H1 (cell line): ENCODE data around the gene LHPP. TPM values are rescaled to one million over a fixed set of nuclear protein-coding genes. Genes with fewer than 3 reads are reported as not detected.

Source experiments
- CTCF ChIA-PET: fragments of 300-600 bp; sonication (Branson Sonifier 250); formaldehyde crosslinking; loops from one replicate; lab custom pipeline; 2021; ENCODE audit not compliant: partially characterized antibody; lab: Charles Lee
- POLR2A ChIA-PET: fragments of 300-600 bp; sonication (Branson Sonifier 250); formaldehyde crosslinking; loops from one replicate; lab custom pipeline; 2021; ENCODE audit warnings: inconsistent platforms; ENCODE audit not compliant: partially characterized antibody; lab: Charles Lee
- DNase-seq, 2 experiments: peaks; one replicate each; pipeline versions ENCODE4 v3.0.0 to v3.0.0-alpha.2; 2010 to 2022; ENCODE audit warnings: low spot score in 2 of 2, low read depth in 1 of 2, mixed read lengths in 1 of 2
- FAIRE-seq: peaks from 2 replicates; lab custom pipeline; 2011; peaks lifted over from hg19 to GRCh38; lab: Jason Lieb, UNC
- H2AFZ ChIP-seq: 2 replicates; pipeline ENCODE4 v1.8.1; 2012; ENCODE audit warnings: low read length, inconsistent platforms
- H2AK5ac ChIP-seq: 2 replicates; pipeline ENCODE4 v1.6.1; 2013; ENCODE audit warnings: low read depth, low read length
- H2BK120ac ChIP-seq: replicated peaks from 2 replicates; pipeline ENCODE3; 2013; ENCODE audit warnings: low read depth, low read length, inconsistent platforms
- H2BK12ac ChIP-seq: 2 replicates; pipeline ENCODE4 v1.6.1; 2013; ENCODE audit warnings: low read depth, low read length
- H2BK15ac ChIP-seq: 2 replicates; pipeline ENCODE4 v1.6.1; 2013; ENCODE audit warnings: low read length
- H2BK20ac ChIP-seq: 2 replicates; pipeline ENCODE4 v1.6.1; 2013; ENCODE audit warnings: low read length
- H2BK5ac ChIP-seq: 2 replicates; pipeline ENCODE4 v1.6.1; 2013; ENCODE audit warnings: low read depth, low read length
- H3K14ac ChIP-seq: 2 replicates; pipeline ENCODE4 v1.6.1; 2013; ENCODE audit warnings: inconsistent platforms; ENCODE audit not compliant: insufficient read length
- H3K18ac ChIP-seq: 2 replicates; pipeline ENCODE4 v1.6.1; 2013; ENCODE audit warnings: low read length; ENCODE audit errors: extremely low read depth
- H3K23ac ChIP-seq: 2 replicates; pipeline ENCODE4 v1.6.1; 2013; ENCODE audit warnings: inconsistent platforms; ENCODE audit not compliant: insufficient read length
- H3K23me2 ChIP-seq: 2 replicates; pipeline ENCODE4 v1.6.1; 2013; ENCODE audit warnings: low read depth, low read length
- H3K27ac ChIP-seq: 2 replicates; pipeline ENCODE4 v1.6.1; 2011; ENCODE audit warnings: low read depth, low read length, inconsistent platforms
- H3K27me3 ChIP-seq, 4 experiments: replicated peaks in 1 of 4; 1 replicate in 1 of 4; 2 replicates in 3 of 4; pipeline versions ENCODE4 v1.6.1 to v1.8.1; 2011 to 2013; ENCODE audit warnings: low read length in 3 of 4, mild to moderate bottlenecking in 3 of 4, inconsistent platforms in 2 of 4, mixed read lengths in 2 of 4, moderate library complexity in 1 of 4; ENCODE audit not compliant: control insufficient read depth in 3 of 4, insufficient read depth in 3 of 4; ENCODE audit errors: extremely low read depth in 1 of 4
- H3K36me3 ChIP-seq, 4 experiments: 2 replicates each; pipeline versions ENCODE4 v1.6.1 to v1.8.1; 2011 to 2013; ENCODE audit warnings: mild to moderate bottlenecking in 4 of 4, low read length in 3 of 4, moderate library complexity in 2 of 4, control low read depth in 1 of 4, inconsistent platforms in 1 of 4; ENCODE audit not compliant: insufficient read depth in 4 of 4, control insufficient read depth in 2 of 4
- H3K4ac ChIP-seq: replicated peaks from 2 replicates; pipeline ENCODE3; 2013; ENCODE audit warnings: low read length, low read depth, mixed read lengths, inconsistent platforms; ENCODE audit not compliant: insufficient read length
- H3K4me1 ChIP-seq, 4 experiments: replicated peaks in 1 of 4; 1 replicate in 1 of 4; 2 replicates in 3 of 4; pipeline versions ENCODE4 v1.6.1 to v1.8.1; 2011 to 2013; ENCODE audit warnings: low read length in 3 of 4, inconsistent platforms in 2 of 4, mixed read lengths in 1 of 4; ENCODE audit not compliant: insufficient read depth in 4 of 4, control insufficient read depth in 3 of 4
- H3K4me2 ChIP-seq, 2 experiments: 2 replicates each; pipeline versions ENCODE4 v1.6.1 to v1.8.1; 2011 to 2013; ENCODE audit warnings: low read depth in 2 of 2, low read length in 2 of 2, control low read depth in 1 of 2, inconsistent platforms in 1 of 2, mild to moderate bottlenecking in 1 of 2; ENCODE audit not compliant: insufficient read depth in 1 of 2
- H3K4me3 ChIP-seq, 4 experiments: fragments of 200-600, 300-600 bp in 1 of 4; sonication (generic), shearing (Covaris generic), sonication (Bioruptor Twin) in 1 of 4; 2 replicates each; pipeline versions ENCODE4 v1.5.1 to v1.8.1; 2011 to 2016; ENCODE audit warnings: low read length in 4 of 4, low read depth in 3 of 4, control low read depth in 2 of 4, inconsistent platforms in 2 of 4, mild to moderate bottlenecking in 2 of 4, mixed read lengths in 1 of 4, moderate library complexity in 1 of 4; ENCODE audit not compliant: insufficient read depth in 2 of 4; ENCODE audit errors: extremely low read depth in 1 of 4
- H3K56ac ChIP-seq: replicated peaks from 2 replicates; pipeline ENCODE3; 2013; ENCODE audit warnings: low read depth, mild to moderate bottlenecking, mixed read lengths, low read length, inconsistent platforms; ENCODE audit not compliant: insufficient read length
- H3K79me1 ChIP-seq: 2 replicates; pipeline ENCODE4 v1.6.1; 2013; ENCODE audit warnings: low read depth, low read length, control low read depth
- H3K79me2 ChIP-seq, 2 experiments: 2 replicates each; pipeline versions ENCODE4 v1.6.1 to v1.8.1; 2012 to 2013; ENCODE audit warnings: low read length in 2 of 2, mild to moderate bottlenecking in 2 of 2, inconsistent platforms in 1 of 2; ENCODE audit not compliant: insufficient read depth in 2 of 2, control insufficient read depth in 1 of 2
- H3K9ac ChIP-seq, 4 experiments: replicated peaks in 1 of 4; 1 replicate in 1 of 4; 2 replicates in 3 of 4; pipeline versions ENCODE4 v1.6.1 to v1.8.1; 2011 to 2013; ENCODE audit warnings: low read depth in 3 of 4, low read length in 3 of 4, control low read depth in 2 of 4, mild to moderate bottlenecking in 2 of 4, moderate library complexity in 2 of 4, inconsistent platforms in 1 of 4; ENCODE audit errors: extremely low read depth in 1 of 4
- H3K9me3 ChIP-seq, 2 experiments: 2 replicates each; pipeline versions ENCODE4 v1.6.1 to v1.8.1; 2012 to 2013; ENCODE audit warnings: mild to moderate bottlenecking in 2 of 2, moderate library complexity in 2 of 2, control low read depth in 1 of 2, inconsistent platforms in 1 of 2, low read depth in 1 of 2, low read length in 1 of 2, mixed read lengths in 1 of 2; ENCODE audit not compliant: insufficient read depth in 2 of 2
- H4K20me1 ChIP-seq, 2 experiments: replicated peaks in 1 of 2; 2 replicates each; pipeline versions ENCODE3 to v1.8.1; 2011 to 2013; ENCODE audit warnings: inconsistent platforms in 2 of 2, low read length in 2 of 2, mild to moderate bottlenecking in 1 of 2; ENCODE audit not compliant: insufficient read depth in 2 of 2, control insufficient read depth in 1 of 2
- H4K5ac ChIP-seq: 2 replicates; pipeline ENCODE4 v1.6.1; 2013; ENCODE audit warnings: low read length, low read depth, mixed read lengths, inconsistent platforms; ENCODE audit not compliant: insufficient read length
- H4K8ac ChIP-seq: 2 replicates; pipeline ENCODE4 v1.8.0; 2013; ENCODE audit warnings: mild to moderate bottlenecking, moderate library complexity, low read length, inconsistent platforms; ENCODE audit not compliant: insufficient read depth; ENCODE audit errors: extremely low read depth
- H4K91ac ChIP-seq: replicated peaks from 2 replicates; pipeline ENCODE3; 2013; ENCODE audit warnings: low read length, mixed read lengths, inconsistent platforms; ENCODE audit not compliant: insufficient read length
- CEBPB ChIP-seq: IDR thresholded peaks from 2 replicates; pipeline ENCODE4 v1.6.1; 2012; ENCODE audit warnings: low read depth, low read length
- WGBS, 2 experiments: shearing (Covaris generic) in 1 of 2; methylation state at CpG; one replicate each; pipeline versions ENCODE4 v1.1.6 to v1.1.7; 2013 to 2015; ENCODE audit warnings: low lambda C conversion rate in 2 of 2, mixed read lengths in 2 of 2, inconsistent platforms in 1 of 2, low coverage in 1 of 2, missing lambda C conversion rate in 1 of 2; ENCODE audit not compliant: insufficient replicate concordance in 2 of 2, insufficient coverage in 1 of 2, insufficient read length in 1 of 2; ENCODE audit errors: extremely low coverage in 1 of 2, missing lambda C conversion rate in 1 of 2; 5-methylcytosine and 5-hydroxymethylcytosine counted together
- polyA plus RNA-seq, 7 experiments: library from polyadenylated mRNA; depleted of rRNA in 3 of 7; stranded (reverse) in 5 of 7; unstranded in 2 of 7; fragments of >200 nt in 5 of 7; fragments of 200-250 nt in 2 of 7; gene quantifications; 1 replicate in 5 of 7; 2 replicates in 1 of 7; 4 replicates in 1 of 7; pipeline versions ENCODE4 v1.2.1 to v1.2.3, GENCODE V29; 2011 to 2013; ENCODE audit warnings: missing spikeins in 2 of 7, mixed read lengths in 2 of 7
- total RNA-seq: library from RNA; stranded (reverse); fragmentation: NEBNext Ultra II Directional; extraction: Animal tissue kit (Norgen Biotek cat#: 25700); gene quantifications from 2 replicates; pipeline ENCODE4 v1.2.1, GENCODE V29; 2021

LHPP gene
- total and polyA plus RNA-seq, 2 of the 8 experiments (the other 6 are each of a cell fraction or from before 2014, with no cell fraction given) = 26.0 to 45.0 TPM

- Histone ChIP-seq H3K23me2 (no peaks in the 10 kb centered on the region), H3K4ac (no peak overlapping the region), H3K36me3 (no peaks in the 10 kb centered on the region), H2BK12ac (no peak overlapping the region), H3K9me3 (no peaks in the 10 kb centered on the region), H2BK20ac (no peak overlapping the region), H2BK120ac (no peak overlapping the region), H4K8ac (peak overlapping the region; percentile 57; the same call in 1 of the 2 replicates), H3K14ac (no peak overlapping the region), H4K20me1 (no peaks in the 10 kb centered on the region), H3K4me2 (no peak overlapping the region), H4K91ac (no peak overlapping the region), H2BK15ac (no peak overlapping the region), H3K27me3 (no peaks in the 10 kb centered on the region), H2AK5ac (no peak overlapping the region), H3K23ac (no peak overlapping the region), H4K5ac (no peak overlapping the region), H3K27ac (no peak overlapping the region), H3K79me1 (no peaks in the 10 kb centered on the region), H3K18ac (no peak overlapping the region), H3K4me3 (no peak overlapping the region), H2BK5ac (no peak overlapping the region), H3K4me1 (peaks cover 0 to 2% (median under 1%) of the 10 kb centered on the region in 4 experiments; a peak in 2 of 7 replicates), H3K56ac (no peak overlapping the region), H3K9ac (no peak overlapping the region), H2AFZ (no peak overlapping the region), H3K79me2 (no peaks in the 10 kb centered on the region)
- DNase-seq (no peak), FAIRE-seq (no peak)
- CTCF ChIA-PET = interaction anchor here (0.8 to 1.5 kb wide), 3 partner anchors 11 to 17 kb away, joined by 3 to 4 read pairs (median 4); no protein-coding TSS in a partner anchor
- WGBS, 2 experiments = 91% methylated on average over 9 of the region's 9 CpGs; no CpG with 5 or more reads in 1 of the 2 experiments
- no peak for TF ChIP-seq CEBPB
- POLR2A ChIA-PET = no interaction called here
These were observed 54.6 kb downstream of the LHPP start for GRCh38 chr10:124516181-124516580.
